Measurements from ENCODE around the gene NPY5R.

NPY5R gene

DNA sequence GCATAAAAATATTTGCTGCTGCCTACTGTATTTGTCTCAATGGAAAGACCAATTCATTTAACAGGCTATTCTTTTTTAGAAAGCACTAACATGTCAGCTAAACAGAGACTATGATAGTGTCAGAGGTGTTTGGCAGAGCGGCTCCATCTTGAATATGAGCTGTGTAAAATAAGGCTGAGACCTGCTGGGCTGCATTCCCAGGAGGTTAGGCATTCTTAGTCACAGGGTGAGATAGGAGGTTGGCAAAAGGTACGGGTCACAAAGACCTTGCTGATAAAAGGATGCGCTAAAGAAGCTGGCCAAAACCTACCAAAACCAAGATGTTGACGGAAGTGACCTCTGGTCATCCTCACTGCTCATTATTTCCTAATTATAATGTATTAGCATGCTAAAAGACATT, 41.8 kb downstream of the NPY5R start:
- no peak for DNase-seq (ENCODE audit: low read depth)

DNA sequence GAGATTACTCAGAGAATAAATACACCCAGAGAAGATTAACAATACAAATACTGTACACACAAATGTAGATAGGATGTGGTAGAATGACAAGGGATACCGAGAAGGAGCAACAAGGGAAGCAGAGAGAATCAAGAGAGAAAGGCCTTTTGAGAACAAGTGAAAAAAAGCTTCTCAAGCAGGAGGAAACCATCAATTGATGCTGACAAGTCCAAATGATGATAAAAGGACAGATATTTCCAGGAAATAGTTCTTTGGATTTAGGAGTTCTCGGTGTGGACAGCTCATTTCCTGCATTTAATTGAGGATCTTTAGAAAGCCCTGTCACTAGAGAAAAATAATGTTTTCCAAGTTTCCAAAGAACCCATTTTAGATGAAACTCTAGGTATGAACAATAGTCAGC, 48.1 kb downstream of the NPY5R start:
- DNase-seq (ENCODE audit: low read depth), result no peak

DNA sequence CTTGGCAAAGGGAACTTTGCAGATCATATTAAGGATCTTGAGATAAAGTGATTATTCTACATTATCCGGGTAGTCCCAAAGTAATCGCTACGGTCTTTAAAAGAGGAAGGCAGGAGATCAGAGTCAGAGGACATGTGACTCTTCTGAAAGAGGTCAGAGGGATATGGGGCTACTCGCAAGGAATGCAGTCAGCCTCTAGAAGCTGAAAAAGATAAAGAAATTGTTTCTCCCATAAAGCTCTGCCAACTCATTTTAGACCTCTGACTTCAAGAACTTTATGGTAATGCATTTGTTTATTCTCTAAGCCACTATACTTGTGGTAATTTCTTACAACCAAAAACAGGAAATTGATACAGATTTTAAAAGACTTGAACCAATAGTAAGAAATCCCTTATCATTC, 48.6 kb downstream of the NPY5R start:
- no peak for DNase-seq (ENCODE audit: low read depth)

DNA sequence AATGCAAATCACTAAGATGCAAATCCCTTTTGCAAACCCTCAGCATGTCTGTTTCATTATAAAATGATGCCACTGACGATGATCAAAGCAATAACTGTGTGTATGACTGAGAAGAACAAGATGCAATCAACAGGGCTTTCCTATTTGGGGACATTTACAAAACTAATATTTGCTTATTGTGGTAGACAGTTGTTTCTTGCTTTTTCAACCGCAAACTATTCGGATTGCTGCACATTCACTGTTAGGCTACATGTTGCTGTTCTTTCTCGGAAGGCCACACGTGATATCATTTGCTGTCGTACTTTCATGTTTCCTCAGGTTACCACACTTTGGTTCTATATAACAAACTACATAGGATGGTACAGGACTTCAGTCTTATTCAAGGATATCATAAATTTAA, 49.8 kb downstream of the NPY5R start:
- no peak for DNase-seq (ENCODE audit: low read depth)

DNA sequence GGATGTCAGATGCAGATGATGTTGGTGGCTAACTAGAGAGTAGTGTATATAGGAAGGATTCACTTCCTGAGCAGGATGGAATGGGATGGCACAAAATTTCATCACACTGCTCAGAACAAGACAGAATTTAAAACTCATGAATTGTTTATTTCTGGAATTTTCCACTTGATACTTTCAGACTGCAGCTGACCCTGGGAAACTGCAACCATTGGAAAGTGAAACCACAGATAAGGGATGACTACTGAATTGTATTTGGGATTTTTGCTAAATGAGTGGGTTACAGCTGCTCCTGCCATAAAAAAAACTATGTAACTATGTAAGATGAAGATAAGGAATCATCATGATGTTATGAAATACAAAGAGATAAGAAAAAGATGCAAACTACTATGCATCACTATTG, 51.4 kb downstream of the NPY5R start:
- no peak for DNase-seq (ENCODE audit: low read depth)

DNA sequence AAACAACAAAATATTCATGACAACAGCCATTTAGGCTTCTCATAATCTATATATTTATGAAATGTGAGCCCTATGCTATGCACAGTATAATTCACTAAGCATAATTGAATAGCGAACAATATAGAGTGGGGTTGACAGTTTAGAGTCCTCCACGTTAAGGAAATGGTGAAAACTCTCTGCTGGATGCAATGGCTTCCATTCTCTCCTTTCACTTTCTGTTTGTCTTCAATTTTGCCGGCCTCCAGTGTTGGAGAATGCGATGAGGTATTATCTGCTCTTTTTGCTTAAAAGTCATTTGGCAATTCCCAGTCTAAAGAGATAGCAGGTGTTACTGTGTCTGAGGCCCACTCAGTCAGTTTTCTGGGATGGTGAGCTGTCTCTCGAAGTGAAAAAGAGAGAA, 52.1 kb downstream of the NPY5R start:
- DNase-seq (ENCODE audit: low read depth), result no peak

DNA sequence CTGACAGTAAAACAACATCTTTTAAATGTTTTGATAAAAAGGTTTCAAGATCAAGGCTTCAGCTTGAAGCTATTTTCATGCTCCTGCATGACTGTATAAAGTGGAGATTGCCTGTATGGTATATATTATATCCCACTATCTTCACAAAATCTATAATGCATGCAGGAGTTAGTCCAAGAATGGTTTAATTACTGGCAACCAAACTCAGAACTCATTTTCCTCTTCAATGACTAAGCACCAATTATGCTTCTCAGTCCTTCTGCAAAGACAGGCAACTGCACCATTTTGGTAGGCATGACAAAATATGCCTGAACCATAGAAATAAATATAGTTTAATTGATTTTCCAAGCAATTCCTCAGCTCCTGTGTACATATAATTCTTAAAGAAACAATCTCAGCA, 54.5 kb downstream of the NPY5R start:
- DNase-seq (ENCODE audit: low read depth), result no peak

DNA sequence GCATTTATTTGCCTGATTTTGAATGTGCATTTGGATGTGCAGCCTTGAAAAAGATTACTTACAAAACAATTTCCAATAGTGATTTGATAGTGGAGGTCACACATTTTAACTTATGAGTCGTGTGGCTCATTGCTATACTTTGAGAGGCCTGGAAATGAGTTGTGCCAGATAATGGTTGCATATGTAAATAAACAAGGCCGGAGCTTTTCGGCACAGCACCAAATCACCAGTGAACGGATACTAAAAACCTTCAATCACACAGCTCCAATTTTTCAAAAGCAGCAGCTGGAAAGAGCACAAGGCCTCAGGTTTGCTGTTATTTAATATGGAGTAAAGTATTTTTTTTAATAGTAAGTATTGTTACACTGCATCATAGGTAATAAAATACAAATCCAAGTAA, 57.2 kb downstream of the NPY5R start:
- DNase-seq (ENCODE audit: low read depth), result no peak
